ENCODE measurements around the gene NCOA6.
A peak's percentile ranks its signal among the peaks of the same experiment; 100 is the strongest.
"Not testable (repeated sequence)": the region's sequence is repeated elsewhere in the genome, so short reads cannot be mapped to it uniquely, and the experiment has no call there.

Gene NCOA6

GRCh38 chr20:34717230-34718095 is 108.0 kb downstream of the NCOA6 start:
- no peak for DNase-seq

GRCh38 chr20:34716921-34717229 is 108.6 kb downstream of the NCOA6 start:
- no peak for DNase-seq

GRCh38 chr20:34715384-34715783 is 110.1 kb downstream of the NCOA6 start:
- no peak for DNase-seq

GRCh38 chr20:34713944-34714515 is 111.4 kb downstream of the NCOA6 start:
- not testable (repeated sequence) for DNase-seq

- DNase-seq = no peak
Measured at GRCh38 chr20:34713194-34713943, 112.1 kb downstream of the NCOA6 start.

- no peak for DNase-seq
Measured at GRCh38 chr20:34712525-34713192, 112.8 kb downstream of the NCOA6 start.

- no peak for DNase-seq
Measured at GRCh38 chr20:34711813-34712430, 113.5 kb downstream of the NCOA6 start.

GRCh38 chr20:34710861-34711574 is 114.4 kb downstream of the NCOA6 start:
- DNase-seq = no peak

- no peak for DNase-seq
Measured at GRCh38 chr20:34710568-34710839, 114.9 kb downstream of the NCOA6 start.

- peak in 1 of 2 donors; percentile 75 for DNase-seq
Measured at GRCh38 chr20:34709831-34710567, 115.5 kb downstream of the NCOA6 start.

GRCh38 chr20:34709044-34709830 is 116.2 kb downstream of the NCOA6 start:
- peak; percentile 81 to 87 for DNase-seq

GRCh38 chr20:34708621-34709043 is 116.8 kb downstream of the NCOA6 start:
- peak; percentile 58 to 64 for DNase-seq

- DNase-seq = no peak
Measured at GRCh38 chr20:34706912-34707784, 118.3 kb downstream of the NCOA6 start.

- DNase-seq = no peak
Measured at GRCh38 chr20:34706302-34706875, 119.1 kb downstream of the NCOA6 start.

- DNase-seq = no peak
Measured at GRCh38 chr20:34705397-34706301, 119.8 kb downstream of the NCOA6 start.

GRCh38 chr20:34705008-34705396 is 120.4 kb downstream of the NCOA6 start:
- DNase-seq = no peak

- peak; percentile 82 for DNase-seq
Measured at GRCh38 chr20:34704177-34705007, 121.1 kb downstream of the NCOA6 start, which contains the start of gene TP53INP2. TSS of gene TP53INP2 (plus strand) at chr20:34704344. CDS start at chr20:34708740, 4,396 bp downstream.

Data from stimulated activated CD4-positive, alpha-beta T cell treated with anti-CD3 and anti-CD28 coated beads, Interleukin-2, amount 100 ng/mL, for 24 hours (primary cell).